Panc1 (cell line): ENCODE measurements around the gene NCKAP5. TPM values are rescaled to one million over a fixed set of nuclear protein-coding genes. Genes with fewer than 3 reads are reported as not detected.

Source experiments
- ATAC-seq: fragments of 200-7000 bp; cut with Tn5 transposase; 2 replicates; pipeline ENCODE4 v1.9.1; 2020; ENCODE audit warnings: mild to moderate bottlenecking, moderate library complexity
- BruUV-seq: library from RNA; stranded (reverse); fragments of 400-500 nt; replicated peaks from 2 replicates; lab custom pipeline; 2021; lab: Mats Ljungman, UMichigan
- CTCF ChIA-PET: fragments of 300-600 bp; sonication (Branson Sonifier 250); formaldehyde crosslinking; loops from one replicate; lab custom pipeline; 2022; ENCODE audit warnings: antibody characterized with exemption; lab: Charles Lee
- POLR2A ChIA-PET: fragments of 300-600 bp; sonication (Branson Sonifier 250); formaldehyde crosslinking; loops from one replicate; lab custom pipeline; 2022; ENCODE audit warnings: antibody characterized with exemption; lab: Charles Lee
- DNase-seq: peaks from one replicate; pipeline ENCODE4 v3.0.0-alpha.2; 2010; ENCODE audit warnings: low read depth, low spot score
- H3K27ac ChIP-seq: 2 replicates; pipeline ENCODE4 v1.5.1; 2011; ENCODE audit warnings: mild to moderate bottlenecking, low read length, inconsistent platforms
- H3K27me3 ChIP-seq: fragments of 200-500 bp; sonication (Bioruptor generic); 2 replicates; pipeline ENCODE4 v1.6.0; 2014; ENCODE audit warnings: low read length, inconsistent platforms; ENCODE audit not compliant: control insufficient read depth, insufficient read depth
- H3K36me3 ChIP-seq: fragments of 200-500 bp; sonication (Bioruptor generic); 2 replicates; pipeline ENCODE4 v1.5.1; 2014; ENCODE audit warnings: inconsistent platforms, mild to moderate bottlenecking, low read length, moderate library complexity; ENCODE audit not compliant: control insufficient read depth, insufficient read depth
- H3K4me1 ChIP-seq: 2 replicates; pipeline ENCODE4 v1.5.1; 2011; ENCODE audit warnings: inconsistent platforms, mild to moderate bottlenecking, low read length, moderate library complexity; ENCODE audit not compliant: control insufficient read depth, insufficient read depth
- H3K4me3 ChIP-seq, 2 experiments: 2 replicates each; pipeline ENCODE4 v1.5.1; 2011 to 2012; ENCODE audit warnings: low read depth in 2 of 2, low read length in 2 of 2, mild to moderate bottlenecking in 2 of 2, inconsistent platforms in 1 of 2, moderate library complexity in 1 of 2
- H3K9me3 ChIP-seq: fragments of 200-500 bp; sonication (Bioruptor generic); 2 replicates; pipeline ENCODE4 v1.5.1; 2014; ENCODE audit warnings: low read depth, mild to moderate bottlenecking, inconsistent platforms, low read length, moderate library complexity; ENCODE audit not compliant: control insufficient read depth, insufficient read depth
- CTCF ChIP-seq: fragments of 450-650 bp; IDR thresholded peaks from 2 replicates; pipeline ENCODE4 v1.5.1; 2017; ENCODE audit warnings: mild to moderate bottlenecking
- POLR2AphosphoS5 ChIP-seq: IDR thresholded peaks from 2 replicates; pipeline ENCODE4 v1.6.1; 2012; ENCODE audit warnings: mild to moderate bottlenecking, low read depth, low read length, moderate library complexity
- REST ChIP-seq, 2 experiments: IDR thresholded peaks; 2 replicates each; pipeline ENCODE4 v1.6.1; 2011 to 2012; ENCODE audit warnings: low read depth in 2 of 2, control low read depth in 1 of 2, low read length in 1 of 2, mild to moderate bottlenecking in 1 of 2, moderate library complexity in 1 of 2; ENCODE audit not compliant: insufficient read depth in 1 of 2
- SIN3A ChIP-seq: IDR thresholded peaks from 2 replicates; pipeline ENCODE4 v1.6.1; 2012; ENCODE audit warnings: low read depth, mild to moderate bottlenecking, low read length, moderate library complexity, borderline replicate concordance; ENCODE audit not compliant: insufficient read depth
- TCF7L2 ChIP-seq: IDR thresholded peaks from 2 replicates; pipeline ENCODE4 v1.6.1; 2011; ENCODE audit warnings: mild to moderate bottlenecking, low read depth, low read length, inconsistent platforms
- in situ Hi-C: cut with HindIII; loops from 2 replicates; pipeline ENCODE4 v1.10.0; 2016; ENCODE audit warnings: low sequenced_read_pairs, low pct_unique_long_range_greater_than_20kb
- intact Hi-C: fragments of 100-400 bp; cut with micrococcal nuclease; formaldehyde crosslinking; loops from one replicate; pipeline ENCODE4 v1.10.0; 2022; ENCODE audit not compliant: unreplicated experiment
- total RNA-seq: library from RNA; stranded (reverse); gene quantifications from one replicate; pipeline ENCODE4 v1.2.1, GENCODE V29; 2021; ENCODE audit not compliant: unreplicated experiment

NCKAP5 gene
- total RNA-seq, 1 experiment from 2014 or later, result 0.10 TPM

- Histone ChIP-seq H3K27ac (no peak overlapping the region), H3K36me3 (no peaks in the 10 kb centered on the region), H3K27me3 (no peaks in the 10 kb centered on the region), H3K9me3 (no peaks in the 10 kb centered on the region), H3K4me3 (no peak overlapping the region), H3K4me1 (no peaks in the 10 kb centered on the region)
- DNase-seq, result no peak
- TF ChIP-seq POLR2AphosphoS5, result no peak
- TF ChIP-seq CTCF, result no peak
- no peak for TF ChIP-seq TCF7L2
- TF ChIP-seq SIN3A, result no peak
- no peak for TF ChIP-seq REST (IDR thresholded peaks at IDR 0.05; ENCODE audit: insufficient read depth in 1 of 2, low read depth in 2 of 2, low read length in 1 of 2)
- ChIA-PET CTCF (no interaction called here), POLR2A (no interaction called here)
- in situ Hi-C loops (no loop called here), intact Hi-C loops (loop anchor here (10.0 kb wide), 1 partner anchor 318 kb away; no protein-coding TSS in a partner anchor)
- BruUV-seq, result no TSS peak
- ATAC-seq, result no peak
Observed at GRCh38 chr2:133526530-133527300, 41.5 kb downstream of the NCKAP5 start.

- in situ Hi-C loops (no loop called here), intact Hi-C loops (loop anchor here (10.0 kb wide), 1 partner anchor 319 kb away; no protein-coding TSS in a partner anchor)
- TF ChIP-seq CTCF, result no peak
- no peak for TF ChIP-seq SIN3A
- TF ChIP-seq TCF7L2, result no peak
- no peak for TF ChIP-seq REST (IDR thresholded peaks at IDR 0.05; ENCODE audit: insufficient read depth in 1 of 2, low read depth in 2 of 2, low read length in 1 of 2)
- TF ChIP-seq POLR2AphosphoS5, result no peak
Observed at GRCh38 chr2:133525613-133526529, 42.4 kb downstream of the NCKAP5 start.

More at GRCh38 chr2:133525613-133526529, 42.4 kb downstream of the NCKAP5 start:
- H3K36me3 ChIP-seq, result no peaks in the 10 kb centered on the region
- H3K27me3 ChIP-seq, result no peaks in the 10 kb centered on the region
- POLR2A ChIA-PET, result no interaction called here
- H3K4me3 ChIP-seq, result no peak overlapping the region
- no peaks in the 10 kb centered on the region for H3K9me3 ChIP-seq
- CTCF ChIA-PET, result no interaction called here
- DNase-seq (no peak), ATAC-seq (no peak)
- BruUV-seq, result no TSS peak
- no peak overlapping the region for H3K27ac ChIP-seq
- H3K4me1 ChIP-seq, result no peaks in the 10 kb centered on the region
